GM12875 (cell line): ENCODE measurements around the gene ACADM.
"Not testable (repeated sequence)": the region's sequence is repeated elsewhere in the genome, so short reads cannot be mapped to it uniquely, and the experiment has no call there.

Experiments
- H3K4me3 ChIP-seq: one replicate; pipeline ENCODE4 v1.5.1; 2011; ENCODE audit warnings: low read depth, low read length, control low read depth
- CTCF ChIP-seq: IDR thresholded peaks from 2 replicates; pipeline ENCODE4 v1.5.1; 2011; ENCODE audit warnings: low read depth, mild to moderate bottlenecking, control low read depth, inconsistent platforms, low read length, moderate library complexity, borderline replicate concordance; ENCODE audit not compliant: insufficient read depth

ACADM gene

GRCh38 chr1:75768016-75768415 lies 43.5 kb downstream of the ACADM start:
- no peak for TF ChIP-seq CTCF
- H3K4me3 ChIP-seq: no peak overlapping the region

GRCh38 chr1:75770761-75771160 lies 46.3 kb downstream of the ACADM start:
- no peak overlapping the region for H3K4me3 ChIP-seq
- TF ChIP-seq CTCF: no peak

- H3K4me3 ChIP-seq: no peak overlapping the region
- no peak for TF ChIP-seq CTCF
Measured at GRCh38 chr1:75771978-75772377, 47.5 kb downstream of the ACADM start.

- H3K4me3 ChIP-seq: not testable (repeated sequence)
Measured at GRCh38 chr1:75777812-75778211, 53.3 kb downstream of the ACADM start.

- H3K4me3 ChIP-seq: not testable (repeated sequence)
Measured at GRCh38 chr1:75778694-75779093, 54.2 kb downstream of the ACADM start.

GRCh38 chr1:75780183-75780582 lies 55.7 kb downstream of the ACADM start:
- not testable (repeated sequence) for H3K4me3 ChIP-seq

- not testable (repeated sequence) for H3K4me3 ChIP-seq
Measured at GRCh38 chr1:75783920-75784319, 59.4 kb downstream of the ACADM start.

GRCh38 chr1:75785320-75785982 lies 60.9 kb downstream of the ACADM start:
- H3K4me3 ChIP-seq: peak overlapping the region; percentile 86
- TF ChIP-seq CTCF: no peak

GRCh38 chr1:75785983-75786853 lies 61.7 kb downstream of the ACADM start, which contains the start of gene RABGGTB:
RABGGTB (plus strand) TSS chr1:75786256; CDS start chr1:75786272, 16 bp downstream.
- peak within 1 kb of the TSS; percentile 86 for H3K4me3 ChIP-seq
- TF ChIP-seq CTCF: no peak
